Mucosa of stomach (tissue), 1 donor: ENCODE results near the gene KCTD17.

Source experiments
- H3K27me3 ChIP-seq: one replicate; pipeline ENCODE4 v1.7.0; 2013; ENCODE audit warnings: mild to moderate bottlenecking, low read length; ENCODE audit not compliant: control insufficient read depth, insufficient read depth
- H3K36me3 ChIP-seq: one replicate; pipeline ENCODE4 v1.7.0; 2013; ENCODE audit warnings: low read length; ENCODE audit not compliant: control insufficient read depth, insufficient read depth
- H3K4me1 ChIP-seq: one replicate; pipeline ENCODE4 v1.7.0; 2013; ENCODE audit warnings: mild to moderate bottlenecking, low read length; ENCODE audit not compliant: control insufficient read depth, insufficient read depth
- H3K4me3 ChIP-seq: one replicate; pipeline ENCODE4 v1.7.0; 2013; ENCODE audit warnings: low read length
- H3K9ac ChIP-seq: one replicate; pipeline ENCODE4 v1.7.0; 2013; ENCODE audit warnings: mild to moderate bottlenecking, low read length, moderate library complexity
- H3K9me3 ChIP-seq: one replicate; pipeline ENCODE4 v1.7.0; 2013; ENCODE audit warnings: mild to moderate bottlenecking, low read length, moderate library complexity; ENCODE audit not compliant: control insufficient read depth
- donor health status: Pancreatic carcinoma.

KCTD17 gene

GRCh38 chr22:37080838-37081237 lies 29.3 kb downstream of the KCTD17 start:
- H3K9ac ChIP-seq, result no peak overlapping the region
- no peaks in the 10 kb centered on the region for H3K36me3 ChIP-seq
- peaks cover 4% of the 10 kb centered on the region for H3K4me1 ChIP-seq
- no peak overlapping the region for H3K4me3 ChIP-seq
- no peaks in the 10 kb centered on the region for H3K9me3 ChIP-seq
- H3K27me3 ChIP-seq, result peaks cover 12% of the 10 kb centered on the region

- Histone ChIP-seq H3K9me3 (no peaks in the 10 kb centered on the region), H3K36me3 (no peaks in the 10 kb centered on the region), H3K9ac (no peak overlapping the region), H3K27me3 (peaks cover 5% of the 10 kb centered on the region), H3K4me1 (peaks cover 4% of the 10 kb centered on the region), H3K4me3 (no peak overlapping the region)
Measured at GRCh38 chr22:37082251-37082873, 30.8 kb downstream of the KCTD17 start.

GRCh38 chr22:37083914-37084313 lies 32.4 kb downstream of the KCTD17 start:
- Histone ChIP-seq H3K9ac (no peak overlapping the region), H3K27me3 (peaks cover 8% of the 10 kb centered on the region), H3K9me3 (no peaks in the 10 kb centered on the region), H3K36me3 (no peaks in the 10 kb centered on the region), H3K4me1 (peaks cover 4% of the 10 kb centered on the region), H3K4me3 (no peak overlapping the region)

GRCh38 chr22:37084385-37084784 lies 32.8 kb downstream of the KCTD17 start:
- Histone ChIP-seq H3K9ac (no peak overlapping the region), H3K4me3 (no peak overlapping the region), H3K4me1 (peaks cover 4% of the 10 kb centered on the region), H3K9me3 (no peaks in the 10 kb centered on the region), H3K36me3 (no peaks in the 10 kb centered on the region), H3K27me3 (peaks cover 9% of the 10 kb centered on the region)

GRCh38 chr22:37086184-37086583 lies 34.6 kb downstream of the KCTD17 start:
- H3K9ac ChIP-seq, result no peak overlapping the region
- no peak overlapping the region for H3K4me3 ChIP-seq
- peaks cover 4% of the 10 kb centered on the region for H3K4me1 ChIP-seq
- H3K27me3 ChIP-seq, result peaks cover 9% of the 10 kb centered on the region
- no peaks in the 10 kb centered on the region for H3K9me3 ChIP-seq
- no peaks in the 10 kb centered on the region for H3K36me3 ChIP-seq

GRCh38 chr22:37088108-37088605 lies 36.6 kb downstream of the KCTD17 start:
- Histone ChIP-seq H3K9me3 (no peaks in the 10 kb centered on the region), H3K4me3 (no peak overlapping the region), H3K27me3 (peaks cover 9% of the 10 kb centered on the region), H3K36me3 (no peaks in the 10 kb centered on the region), H3K9ac (no peak overlapping the region), H3K4me1 (peaks cover 4% of the 10 kb centered on the region)

GRCh38 chr22:37088750-37089408 lies 37.3 kb downstream of the KCTD17 start:
- Histone ChIP-seq H3K4me3 (no peak overlapping the region), H3K4me1 (peaks cover 4% of the 10 kb centered on the region), H3K9me3 (no peaks in the 10 kb centered on the region), H3K36me3 (no peaks in the 10 kb centered on the region), H3K9ac (no peak overlapping the region), H3K27me3 (peaks cover 9% of the 10 kb centered on the region)

- no peaks in the 10 kb centered on the region for H3K9me3 ChIP-seq
- H3K36me3 ChIP-seq, result no peaks in the 10 kb centered on the region
- H3K4me3 ChIP-seq, result no peak overlapping the region
- H3K4me1 ChIP-seq, result peaks cover 1% of the 10 kb centered on the region
- peaks cover 9% of the 10 kb centered on the region for H3K27me3 ChIP-seq
- no peak overlapping the region for H3K9ac ChIP-seq
Measured at GRCh38 chr22:37089434-37089833, 37.9 kb downstream of the KCTD17 start.

GRCh38 chr22:37090920-37091695 lies 39.6 kb downstream of the KCTD17 start:
- Histone ChIP-seq H3K4me3 (no peak overlapping the region), H3K9me3 (no peaks in the 10 kb centered on the region), H3K36me3 (no peaks in the 10 kb centered on the region), H3K9ac (no peak overlapping the region), H3K27me3 (peaks cover 9% of the 10 kb centered on the region), H3K4me1 (no peaks in the 10 kb centered on the region)

GRCh38 chr22:37091994-37092393 lies 40.5 kb downstream of the KCTD17 start:
- H3K4me1 ChIP-seq, result no peaks in the 10 kb centered on the region
- no peaks in the 10 kb centered on the region for H3K36me3 ChIP-seq
- no peak overlapping the region for H3K4me3 ChIP-seq
- H3K27me3 ChIP-seq, result peaks cover 16% of the 10 kb centered on the region
- H3K9ac ChIP-seq, result no peak overlapping the region
- no peaks in the 10 kb centered on the region for H3K9me3 ChIP-seq

- Histone ChIP-seq H3K9me3 (no peaks in the 10 kb centered on the region), H3K36me3 (no peaks in the 10 kb centered on the region), H3K27me3 (peaks cover 22% of the 10 kb centered on the region), H3K4me1 (no peaks in the 10 kb centered on the region), H3K4me3 (no peak overlapping the region), H3K9ac (no peak overlapping the region)
Measured at GRCh38 chr22:37092997-37093396, 41.5 kb downstream of the KCTD17 start.

- Histone ChIP-seq H3K4me3 (no peak overlapping the region), H3K4me1 (peaks cover under 1% of the 10 kb centered on the region), H3K27me3 (peaks cover 18% of the 10 kb centered on the region), H3K36me3 (no peaks in the 10 kb centered on the region), H3K9ac (no peak overlapping the region), H3K9me3 (no peaks in the 10 kb centered on the region)
Measured at GRCh38 chr22:37094239-37094638, 42.7 kb downstream of the KCTD17 start.
